ENCODE data around the gene YPEL2. TPM values are rescaled to one million over a fixed set of nuclear protein-coding genes. Genes with fewer than 3 reads are reported as not detected.

The YPEL2 gene
- total RNA-seq, 4 donors from 2014 or later = 55.2 to 65.4 (median 56.1) TPM

- no peak for TF ChIP-seq CTCF (IDR thresholded peaks at IDR 0.05; ENCODE audit: low read depth)
Measured at GRCh38 chr17:59345476-59345875, 14.0 kb downstream of the YPEL2 start.

GRCh38 chr17:59346341-59346740 lies 14.9 kb downstream of the YPEL2 start:
- no peak for TF ChIP-seq CTCF (IDR thresholded peaks at IDR 0.05; ENCODE audit: low read depth)

- TF ChIP-seq CTCF (IDR thresholded peaks at IDR 0.05; ENCODE audit: low read depth) = no peak
Measured at GRCh38 chr17:59346876-59347407, 15.5 kb downstream of the YPEL2 start.

GRCh38 chr17:59347975-59348391 lies 16.5 kb downstream of the YPEL2 start:
- no peak for TF ChIP-seq CTCF (IDR thresholded peaks at IDR 0.05; ENCODE audit: low read depth)

- no peak for TF ChIP-seq CTCF (IDR thresholded peaks at IDR 0.05; ENCODE audit: low read depth)
Measured at GRCh38 chr17:59349178-59349577, 17.7 kb downstream of the YPEL2 start.

GRCh38 chr17:59353106-59353854 lies 21.8 kb downstream of the YPEL2 start:
- no peak for TF ChIP-seq CTCF (IDR thresholded peaks at IDR 0.05; ENCODE audit: low read depth)

GRCh38 chr17:59353936-59354755 lies 22.7 kb downstream of the YPEL2 start:
- no peak for TF ChIP-seq CTCF (IDR thresholded peaks at IDR 0.05; ENCODE audit: low read depth)
